ENCODE results near the gene BTK.

The BTK gene

GRCh38 chrX:101407748-101408531 is 21.9 kb upstream of the BTK start, which contains the start of the genes GLA and HNRNPH2:
Gene GLA, minus strand, starts transcription at chrX:101407925. Its CDS starts 22 bp downstream, at chrX:101407903.
Gene HNRNPH2, plus strand, starts transcription at chrX:101408222. Its CDS starts 3,767 bp downstream, at chrX:101411989.
- peak within 1 kb of the TSS; percentile 99 for H3K27ac Mint-ChIP-seq
- peaks cover 3% of the 10 kb centered on the region for H3K27me3 Mint-ChIP-seq
- H3K4me1 Mint-ChIP-seq (ENCODE audit: low read depth), result peaks cover 31% of the 10 kb centered on the region
- DNase-seq, result peak; percentile 86
- peak within 1 kb of the TSS; percentile 83 for H3K4me3 Mint-ChIP-seq
- H3K36me3 Mint-ChIP-seq (ENCODE audit: low read depth), result peaks cover 45% of the 10 kb centered on the region
- no peaks in the 10 kb centered on the region for H3K9me3 Mint-ChIP-seq

- Mint-ChIP-seq H3K4me1 (ENCODE audit: low read depth) (peaks cover 25% of the 10 kb centered on the region), H3K9me3 (no peaks in the 10 kb centered on the region), H3K36me3 (ENCODE audit: low read depth) (peaks cover 44% of the 10 kb centered on the region), H3K27me3 (no peaks in the 10 kb centered on the region), H3K4me3 (peak overlapping the region; percentile 83), H3K27ac (peak overlapping the region; percentile 99)
- no peak for DNase-seq
Observed at GRCh38 chrX:101407167-101407747, 21.3 kb upstream of the BTK start.

GRCh38 chrX:101399825-101400224 is 13.8 kb upstream of the BTK start:
- Mint-ChIP-seq H3K9me3 (no peaks in the 10 kb centered on the region), H3K4me1 (ENCODE audit: low read depth) (peaks cover 7% of the 10 kb centered on the region), H3K4me3 (no peak overlapping the region), H3K36me3 (ENCODE audit: low read depth) (peaks cover 63% of the 10 kb centered on the region), H3K27ac (no peak overlapping the region), H3K27me3 (no peaks in the 10 kb centered on the region)
- DNase-seq, result no peak

GRCh38 chrX:101398694-101399093 is 12.7 kb upstream of the BTK start:
- no peak overlapping the region for H3K27ac Mint-ChIP-seq
- no peak overlapping the region for H3K4me3 Mint-ChIP-seq
- DNase-seq, result no peak
- H3K27me3 Mint-ChIP-seq, result no peaks in the 10 kb centered on the region
- H3K4me1 Mint-ChIP-seq (ENCODE audit: low read depth), result peaks cover 5% of the 10 kb centered on the region
- H3K36me3 Mint-ChIP-seq (ENCODE audit: low read depth), result peaks cover 64% of the 10 kb centered on the region
- no peaks in the 10 kb centered on the region for H3K9me3 Mint-ChIP-seq

GRCh38 chrX:101397779-101398178 is 11.8 kb upstream of the BTK start:
- H3K4me1 Mint-ChIP-seq (ENCODE audit: low read depth), result peaks cover 11% of the 10 kb centered on the region
- DNase-seq, result no peak
- peaks cover 68% of the 10 kb centered on the region for H3K36me3 Mint-ChIP-seq (ENCODE audit: low read depth)
- H3K9me3 Mint-ChIP-seq, result no peaks in the 10 kb centered on the region
- H3K27me3 Mint-ChIP-seq, result no peaks in the 10 kb centered on the region
- no peak overlapping the region for H3K27ac Mint-ChIP-seq
- no peak overlapping the region for H3K4me3 Mint-ChIP-seq

GRCh38 chrX:101395789-101396188 is 9.8 kb upstream of the BTK start:
- H3K36me3 Mint-ChIP-seq (ENCODE audit: low read depth), result peaks cover 69% of the 10 kb centered on the region

GRCh38 chrX:101394372-101394771 is 8.4 kb upstream of the BTK start:
- Mint-ChIP-seq H3K27ac (peak overlapping the region; percentile 98), H3K4me3 (peak overlapping the region; percentile 97)

More at GRCh38 chrX:101395789-101396188, 9.8 kb upstream of the BTK start:
- peak overlapping the region; percentile 7 for H3K27ac Mint-ChIP-seq
- H3K27me3 Mint-ChIP-seq, result peaks cover 10% of the 10 kb centered on the region
- DNase-seq, result no peak
- H3K4me3 Mint-ChIP-seq, result no peak overlapping the region
- peaks cover 11% of the 10 kb centered on the region for H3K4me1 Mint-ChIP-seq (ENCODE audit: low read depth)
- H3K9me3 Mint-ChIP-seq, result no peaks in the 10 kb centered on the region

GRCh38 chrX:101393530-101394305 is 7.7 kb upstream of the BTK start:
- peak overlapping the region; percentile 98 for H3K27ac Mint-ChIP-seq
- peak overlapping the region; percentile 97 for H3K4me3 Mint-ChIP-seq

More at GRCh38 chrX:101394372-101394771, 8.4 kb upstream of the BTK start:
- Mint-ChIP-seq H3K27me3 (peaks cover 20% of the 10 kb centered on the region), H3K9me3 (no peaks in the 10 kb centered on the region), H3K4me1 (ENCODE audit: low read depth) (peaks cover 15% of the 10 kb centered on the region), H3K36me3 (ENCODE audit: low read depth) (peaks cover 58% of the 10 kb centered on the region)
- DNase-seq, result no peak

GRCh38 chrX:101391831-101392230 is 5.8 kb upstream of the BTK start:
- H3K4me3 Mint-ChIP-seq, result peak overlapping the region; percentile 97
- H3K9me3 Mint-ChIP-seq, result no peaks in the 10 kb centered on the region
- peaks cover 51% of the 10 kb centered on the region for H3K36me3 Mint-ChIP-seq (ENCODE audit: low read depth)
- H3K4me1 Mint-ChIP-seq (ENCODE audit: low read depth), result peaks cover 15% of the 10 kb centered on the region
- H3K27ac Mint-ChIP-seq, result peak overlapping the region; percentile 98
- peaks cover 21% of the 10 kb centered on the region for H3K27me3 Mint-ChIP-seq
- DNase-seq, result no peak

More at GRCh38 chrX:101393530-101394305, 7.7 kb upstream of the BTK start:
- DNase-seq, result no peak
- peaks cover 15% of the 10 kb centered on the region for H3K4me1 Mint-ChIP-seq (ENCODE audit: low read depth)
- H3K27me3 Mint-ChIP-seq, result peaks cover 21% of the 10 kb centered on the region
- H3K9me3 Mint-ChIP-seq, result no peaks in the 10 kb centered on the region
- peaks cover 52% of the 10 kb centered on the region for H3K36me3 Mint-ChIP-seq (ENCODE audit: low read depth)

GRCh38 chrX:101390664-101391525 is 4.9 kb upstream of the BTK start, which contains the start of gene RPL36A:
Gene RPL36A, plus strand, starts transcription at chrX:101391011. Its CDS starts 33 bp downstream, at chrX:101391044.
- Mint-ChIP-seq H3K9me3 (no peaks in the 10 kb centered on the region), H3K27ac (peak within 1 kb of the TSS; percentile 98), H3K27me3 (peaks cover 24% of the 10 kb centered on the region), H3K36me3 (ENCODE audit: low read depth) (peaks cover 45% of the 10 kb centered on the region), H3K4me3 (peak within 1 kb of the TSS; percentile 97), H3K4me1 (ENCODE audit: low read depth) (peaks cover 15% of the 10 kb centered on the region)
- peak; percentile 86 for DNase-seq

GRCh38 chrX:101388604-101389003 is 2.6 kb upstream of the BTK start:
- Mint-ChIP-seq H3K4me1 (ENCODE audit: low read depth) (peaks cover 9% of the 10 kb centered on the region), H3K27me3 (peaks cover 24% of the 10 kb centered on the region), H3K4me3 (no peak overlapping the region), H3K9me3 (no peaks in the 10 kb centered on the region), H3K36me3 (ENCODE audit: low read depth) (peaks cover 28% of the 10 kb centered on the region), H3K27ac (no peak overlapping the region)
- no peak for DNase-seq

- H3K4me1 Mint-ChIP-seq (ENCODE audit: low read depth), result peaks cover 4% of the 10 kb centered on the region
- peaks cover 8% of the 10 kb centered on the region for H3K36me3 Mint-ChIP-seq (ENCODE audit: low read depth)
- H3K4me3 Mint-ChIP-seq, result no peak overlapping the region
- H3K27me3 Mint-ChIP-seq, result peaks cover 21% of the 10 kb centered on the region
- no peaks in the 10 kb centered on the region for H3K9me3 Mint-ChIP-seq
- DNase-seq, result no peak
- no peak overlapping the region for H3K27ac Mint-ChIP-seq
Observed at GRCh38 chrX:101386542-101386885, 523 bp upstream of the BTK start.

GRCh38 chrX:101385026-101385684 is 836 bp downstream of the BTK start:
- H3K27ac Mint-ChIP-seq, result no peak overlapping the region
- no peak for DNase-seq
- no peaks in the 10 kb centered on the region for H3K4me1 Mint-ChIP-seq (ENCODE audit: low read depth)
- peaks cover 9% of the 10 kb centered on the region for H3K27me3 Mint-ChIP-seq
- H3K4me3 Mint-ChIP-seq, result no peak overlapping the region
- H3K9me3 Mint-ChIP-seq, result no peaks in the 10 kb centered on the region
- H3K36me3 Mint-ChIP-seq (ENCODE audit: low read depth), result no peaks in the 10 kb centered on the region
